ENCODE measurements around the gene ASTL. TPM values are rescaled to one million over a fixed set of nuclear protein-coding genes. Genes with fewer than 3 reads are reported as not detected.

The ASTL gene
- polyA plus RNA-seq, 3 donors: 0.71 TPM; not detected in 2

DNA sequence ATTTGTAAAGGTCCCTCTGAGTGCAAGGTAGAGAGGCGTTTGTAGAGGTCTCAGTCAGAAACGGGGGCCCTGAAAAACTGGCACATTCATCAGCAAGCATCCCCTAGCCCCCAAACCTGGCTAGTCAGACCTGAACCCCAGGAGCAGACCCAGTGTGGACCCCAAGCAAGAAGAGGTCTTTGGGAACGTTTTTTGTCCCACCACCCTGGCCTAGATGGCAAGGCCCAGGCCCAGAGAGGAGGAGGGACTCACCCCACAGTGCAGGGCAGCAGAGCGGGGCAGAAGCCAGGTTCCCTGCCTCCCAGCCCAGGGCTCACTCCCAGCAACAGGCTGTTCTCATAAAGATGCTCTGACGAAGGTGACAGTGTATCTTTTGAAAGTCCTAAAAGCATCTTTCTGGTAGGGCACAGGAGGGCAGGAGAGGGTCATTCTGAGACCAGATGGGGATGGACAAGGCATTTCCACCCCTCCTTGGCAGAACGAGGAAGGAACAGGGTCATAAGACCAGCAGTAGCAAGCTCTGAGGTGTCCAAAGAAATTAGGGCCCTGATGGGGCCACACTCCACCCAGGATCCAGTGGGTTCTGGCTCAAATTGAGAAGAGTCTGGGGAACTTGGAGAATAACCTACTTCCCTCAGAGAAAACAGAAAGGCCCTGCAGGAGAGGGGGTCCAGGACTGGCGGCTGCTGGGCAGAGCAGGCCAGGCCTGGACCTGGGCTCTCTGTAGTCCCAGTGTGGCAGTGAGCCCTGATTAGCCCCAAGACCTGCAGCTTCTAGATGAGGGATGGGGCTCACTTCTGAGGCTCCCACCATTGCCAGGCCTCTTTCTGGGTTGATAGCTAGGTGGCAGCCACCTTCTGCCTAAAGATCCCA lies 40.1 kb downstream of the ASTL start:
- intact Hi-C loops (cut with micrococcal nuclease): no loop called here
- no peaks in the 10 kb centered on the region for H3K9me3 ChIP-seq (replicated peaks in 1 of 2; ENCODE audit: control insufficient read depth in 1 of 2, insufficient read depth in 1 of 2, low read length in 2 of 2)
- peak in 1 of 3 donors; percentile 2 for DNase-seq
- TF ChIP-seq, protein P1, sequence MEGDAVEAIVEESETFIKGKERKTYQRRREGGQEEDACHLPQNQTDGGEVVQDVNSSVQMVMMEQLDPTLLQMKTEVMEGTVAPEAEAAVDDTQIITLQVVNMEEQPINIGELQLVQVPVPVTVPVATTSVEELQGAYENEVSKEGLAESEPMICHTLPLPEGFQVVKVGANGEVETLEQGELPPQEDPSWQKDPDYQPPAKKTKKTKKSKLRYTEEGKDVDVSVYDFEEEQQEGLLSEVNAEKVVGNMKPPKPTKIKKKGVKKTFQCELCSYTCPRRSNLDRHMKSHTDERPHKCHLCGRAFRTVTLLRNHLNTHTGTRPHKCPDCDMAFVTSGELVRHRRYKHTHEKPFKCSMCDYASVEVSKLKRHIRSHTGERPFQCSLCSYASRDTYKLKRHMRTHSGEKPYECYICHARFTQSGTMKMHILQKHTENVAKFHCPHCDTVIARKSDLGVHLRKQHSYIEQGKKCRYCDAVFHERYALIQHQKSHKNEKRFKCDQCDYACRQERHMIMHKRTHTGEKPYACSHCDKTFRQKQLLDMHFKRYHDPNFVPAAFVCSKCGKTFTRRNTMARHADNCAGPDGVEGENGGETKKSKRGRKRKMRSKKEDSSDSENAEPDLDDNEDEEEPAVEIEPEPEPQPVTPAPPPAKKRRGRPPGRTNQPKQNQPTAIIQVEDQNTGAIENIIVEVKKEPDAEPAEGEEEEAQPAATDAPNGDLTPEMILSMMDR (IDR thresholded peaks at IDR 0.05): no peak
- WGBS (ENCODE audit: insufficient coverage): 84% methylated on average over 3 of the region's 7 CpGs
- H3K27me3 ChIP-seq (ENCODE audit: control insufficient read depth in 2 of 2, insufficient read depth in 2 of 2, low read length in 2 of 2): no peaks in the 10 kb centered on the region
- no peak overlapping the region for H3K4me2 ChIP-seq (replicated peaks; ENCODE audit: extremely low read depth, low read length, poor library complexity, severe bottlenecking)
- H3K4me3 ChIP-seq (replicated peaks in 1 of 3; ENCODE audit: low read depth in 2 of 3, low read length in 3 of 3): no peak overlapping the region
- H3K4me1 ChIP-seq (ENCODE audit: control insufficient read depth in 1 of 2, insufficient read depth in 2 of 2, low read length in 2 of 2): peaks cover 6 to 15% of the 10 kb centered on the region in 2 donors
- H3K79me2 ChIP-seq (ENCODE audit: insufficient read depth, low read length): no peaks in the 10 kb centered on the region
- Mint-ChIP-seq H3K9me3 (no peaks in the 10 kb centered on the region), H3K27me3 (ENCODE audit: low read depth in 3 of 3) (no peaks in the 10 kb centered on the region), H3K27ac (no peak overlapping the region), H3K4me3 (no peak overlapping the region), H3K4me1 (peaks cover 13% of the 10 kb centered on the region), H3K36me3 (no peaks in the 10 kb centered on the region)
- no peak overlapping the region for H3K9ac ChIP-seq (ENCODE audit: insufficient read depth, low read length, poor library complexity, severe bottlenecking)
- H3K27ac ChIP-seq (ENCODE audit: low read depth in 1 of 2, low read length in 2 of 2): no peak overlapping the region
- H4K20me1 ChIP-seq (ENCODE audit: insufficient read depth, low read length): no peaks in the 10 kb centered on the region
- no peaks in the 10 kb centered on the region for H3K36me3 ChIP-seq (replicated peaks in 1 of 2; ENCODE audit: control insufficient read depth in 1 of 2, insufficient read depth in 2 of 2, low read length in 2 of 2)
- no peak overlapping the region for H2AFZ ChIP-seq (ENCODE audit: insufficient read depth, low read depth, low read length, poor library complexity, severe bottlenecking)

DNA sequence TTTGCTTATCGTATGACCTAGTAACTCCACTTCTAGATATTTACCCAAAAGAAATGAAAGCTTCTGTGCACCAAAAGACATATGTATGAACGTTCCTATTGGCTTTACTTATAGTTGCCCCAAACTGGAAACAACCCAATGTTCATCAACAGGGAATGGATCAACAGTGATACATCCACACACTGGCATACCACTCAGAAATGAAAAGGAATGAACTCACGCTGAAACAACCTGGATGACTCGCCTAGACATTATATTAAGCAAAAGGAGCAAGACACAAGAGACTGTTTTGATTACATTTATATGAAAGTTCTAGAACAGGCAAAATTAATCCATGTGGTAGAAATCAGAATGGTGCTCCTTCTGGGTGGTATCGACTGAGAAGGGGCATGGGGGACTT lies 40.9 kb downstream of the ASTL start:
- H3K9me3 ChIP-seq (replicated peaks in 1 of 2; ENCODE audit: control insufficient read depth in 1 of 2, insufficient read depth in 1 of 2, low read length in 2 of 2): no peaks in the 10 kb centered on the region
- 94% methylated on average over 4 of the region's 5 CpGs for WGBS (ENCODE audit: insufficient coverage)
- Mint-ChIP-seq H3K36me3 (no peaks in the 10 kb centered on the region), H3K27me3 (ENCODE audit: low read depth in 3 of 3) (no peaks in the 10 kb centered on the region), H3K27ac (no peak overlapping the region), H3K9me3 (no peaks in the 10 kb centered on the region), H3K4me1 (peaks cover 20% of the 10 kb centered on the region), H3K4me3 (no peak overlapping the region)
- DNase-seq: no peak
- intact Hi-C loops (cut with micrococcal nuclease): no loop called here
- H3K9ac ChIP-seq (ENCODE audit: insufficient read depth, low read length, poor library complexity, severe bottlenecking): no peak overlapping the region
- no peak overlapping the region for H3K27ac ChIP-seq (ENCODE audit: low read depth in 1 of 2, low read length in 2 of 2)
- H3K4me1 ChIP-seq (ENCODE audit: control insufficient read depth in 1 of 2, insufficient read depth in 2 of 2, low read length in 2 of 2): peaks cover 14 to 22% of the 10 kb centered on the region in 2 donors
- no peaks in the 10 kb centered on the region for H3K27me3 ChIP-seq (ENCODE audit: control insufficient read depth in 2 of 2, insufficient read depth in 2 of 2, low read length in 2 of 2)
- no peak overlapping the region for H3K4me3 ChIP-seq (replicated peaks in 1 of 3; ENCODE audit: low read depth in 2 of 3, low read length in 3 of 3)
- H3K79me2 ChIP-seq (ENCODE audit: insufficient read depth, low read length): no peaks in the 10 kb centered on the region
- H3K4me2 ChIP-seq (replicated peaks; ENCODE audit: extremely low read depth, low read length, poor library complexity, severe bottlenecking): no peak overlapping the region
- TF ChIP-seq, protein P1 (IDR thresholded peaks at IDR 0.05): no peak
- H3K36me3 ChIP-seq (replicated peaks in 1 of 2; ENCODE audit: control insufficient read depth in 1 of 2, insufficient read depth in 2 of 2, low read length in 2 of 2): no peaks in the 10 kb centered on the region
- H4K20me1 ChIP-seq (ENCODE audit: insufficient read depth, low read length): no peaks in the 10 kb centered on the region
- H2AFZ ChIP-seq (ENCODE audit: insufficient read depth, low read depth, low read length, poor library complexity, severe bottlenecking): no peak overlapping the region
